ENCODE results near the gene MED13. TPM values are rescaled to one million over a fixed set of nuclear protein-coding genes. Genes with fewer than 3 reads are reported as not detected.

The MED13 gene
- total RNA-seq, 1 donor from 2014 or later: 65.7 TPM

GRCh38 chr17:62093188-62094155 is 28.4 kb upstream of the MED13 start:
- Histone ChIP-seq H3K4me3 (no peak overlapping the region), H3K36me3 (no peaks in the 10 kb centered on the region), H3K27me3 (no peaks in the 10 kb centered on the region), H3K9me3 (no peaks in the 10 kb centered on the region), H3K4me1 (peaks cover 2% of the 10 kb centered on the region), H3K27ac (no peak overlapping the region)
- no peak for ATAC-seq
- TF ChIP-seq, protein P1, sequence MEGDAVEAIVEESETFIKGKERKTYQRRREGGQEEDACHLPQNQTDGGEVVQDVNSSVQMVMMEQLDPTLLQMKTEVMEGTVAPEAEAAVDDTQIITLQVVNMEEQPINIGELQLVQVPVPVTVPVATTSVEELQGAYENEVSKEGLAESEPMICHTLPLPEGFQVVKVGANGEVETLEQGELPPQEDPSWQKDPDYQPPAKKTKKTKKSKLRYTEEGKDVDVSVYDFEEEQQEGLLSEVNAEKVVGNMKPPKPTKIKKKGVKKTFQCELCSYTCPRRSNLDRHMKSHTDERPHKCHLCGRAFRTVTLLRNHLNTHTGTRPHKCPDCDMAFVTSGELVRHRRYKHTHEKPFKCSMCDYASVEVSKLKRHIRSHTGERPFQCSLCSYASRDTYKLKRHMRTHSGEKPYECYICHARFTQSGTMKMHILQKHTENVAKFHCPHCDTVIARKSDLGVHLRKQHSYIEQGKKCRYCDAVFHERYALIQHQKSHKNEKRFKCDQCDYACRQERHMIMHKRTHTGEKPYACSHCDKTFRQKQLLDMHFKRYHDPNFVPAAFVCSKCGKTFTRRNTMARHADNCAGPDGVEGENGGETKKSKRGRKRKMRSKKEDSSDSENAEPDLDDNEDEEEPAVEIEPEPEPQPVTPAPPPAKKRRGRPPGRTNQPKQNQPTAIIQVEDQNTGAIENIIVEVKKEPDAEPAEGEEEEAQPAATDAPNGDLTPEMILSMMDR (IDR thresholded peaks at IDR 0.05): no peak
- DNase-seq: no peak
- intact Hi-C loops (cut with DNase I): no loop called here

- intact Hi-C loops (cut with DNase I): no loop called here
- DNase-seq (no peak), ATAC-seq (no peak)
- peaks cover 2% of the 10 kb centered on the region for H3K4me1 ChIP-seq
- no peak overlapping the region for H3K4me3 ChIP-seq
- H3K27ac ChIP-seq: no peak overlapping the region
- H3K9me3 ChIP-seq: no peaks in the 10 kb centered on the region
- TF ChIP-seq, protein P1 (IDR thresholded peaks at IDR 0.05): no peak
- no peaks in the 10 kb centered on the region for H3K36me3 ChIP-seq
- H3K27me3 ChIP-seq: no peaks in the 10 kb centered on the region
Observed at GRCh38 chr17:62092784-62093183, 27.7 kb upstream of the MED13 start.

GRCh38 chr17:62091804-62092203 is 26.7 kb upstream of the MED13 start:
- H3K27me3 ChIP-seq: no peaks in the 10 kb centered on the region
- intact Hi-C loops (cut with DNase I): no loop called here

GRCh38 chr17:62090868-62091267 is 25.8 kb upstream of the MED13 start:
- Histone ChIP-seq H3K36me3 (no peaks in the 10 kb centered on the region), H3K9me3 (no peaks in the 10 kb centered on the region), H3K27ac (no peak overlapping the region), H3K4me1 (peaks cover 2% of the 10 kb centered on the region), H3K4me3 (no peak overlapping the region), H3K27me3 (no peaks in the 10 kb centered on the region)
- TF ChIP-seq, protein P1 (IDR thresholded peaks at IDR 0.05): no peak
- ATAC-seq (no peak), DNase-seq (no peak)
- intact Hi-C loops (cut with DNase I): no loop called here

More at GRCh38 chr17:62091804-62092203, 26.7 kb upstream of the MED13 start:
- H3K9me3 ChIP-seq: no peaks in the 10 kb centered on the region
- TF ChIP-seq, protein P1 (IDR thresholded peaks at IDR 0.05): no peak
- H3K36me3 ChIP-seq: no peaks in the 10 kb centered on the region
- H3K27ac ChIP-seq: no peak overlapping the region
- peaks cover 2% of the 10 kb centered on the region for H3K4me1 ChIP-seq
- ATAC-seq (no peak), DNase-seq (no peak)
- H3K4me3 ChIP-seq: no peak overlapping the region

DNA sequence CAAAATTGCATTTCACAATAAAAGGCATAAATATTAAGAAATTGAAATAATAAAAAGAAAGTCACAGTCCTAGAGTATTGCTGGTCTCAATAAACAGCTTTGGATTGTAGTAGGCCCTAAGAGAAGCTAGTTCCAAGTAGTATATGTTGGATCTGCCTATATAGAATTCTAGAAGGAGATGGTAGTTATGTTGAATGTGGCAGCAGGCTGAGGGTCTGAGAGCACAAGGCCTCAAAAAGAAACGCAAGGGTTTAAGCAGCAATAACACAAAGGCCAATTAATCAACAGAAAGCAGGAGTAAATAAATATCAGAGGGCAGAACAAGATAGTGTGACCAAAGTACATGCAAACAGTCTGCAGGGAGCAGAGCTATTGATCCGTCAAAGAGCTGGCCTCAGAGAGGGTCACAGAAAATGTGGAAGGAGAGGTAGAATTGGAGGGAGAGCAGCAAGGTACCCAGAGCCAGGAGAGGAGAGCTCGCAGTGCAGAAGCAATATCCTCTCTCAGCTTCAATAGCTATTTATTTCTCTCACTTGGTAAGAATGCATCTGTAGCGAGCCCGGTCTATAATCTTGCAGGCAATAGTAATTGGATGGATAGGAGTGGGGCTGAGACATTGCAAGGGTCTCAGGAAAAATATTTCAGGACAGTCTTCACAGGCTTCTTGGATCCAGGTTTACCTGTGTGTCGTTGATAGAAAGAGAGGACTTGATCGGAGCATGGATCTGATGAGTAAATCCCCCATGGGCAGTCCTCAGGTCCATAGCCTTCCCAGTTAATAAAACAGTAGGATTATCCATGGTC is 25.1 kb upstream of the MED13 start:
- Histone ChIP-seq H3K4me1 (peaks cover 2% of the 10 kb centered on the region), H3K36me3 (no peaks in the 10 kb centered on the region), H3K4me3 (no peak overlapping the region), H3K27ac (no peak overlapping the region), H3K27me3 (no peaks in the 10 kb centered on the region), H3K9me3 (no peaks in the 10 kb centered on the region)
- no peak for ATAC-seq
- no peak for DNase-seq
- intact Hi-C loops (cut with DNase I): no loop called here
- TF ChIP-seq, protein P1 (IDR thresholded peaks at IDR 0.05): no peak
